ENCODE measurements around the gene HYCC2.
"Not testable (repeated sequence)": the region's sequence is repeated elsewhere in the genome, so short reads cannot be mapped to it uniquely, and the experiment has no call there.

HYCC2 gene

GRCh38 chr2:201072201-201072530 lies 695 bp upstream of the HYCC2 start:
- DNase-seq (ENCODE audit: insufficient read length, low spot score), result no peak

DNA sequence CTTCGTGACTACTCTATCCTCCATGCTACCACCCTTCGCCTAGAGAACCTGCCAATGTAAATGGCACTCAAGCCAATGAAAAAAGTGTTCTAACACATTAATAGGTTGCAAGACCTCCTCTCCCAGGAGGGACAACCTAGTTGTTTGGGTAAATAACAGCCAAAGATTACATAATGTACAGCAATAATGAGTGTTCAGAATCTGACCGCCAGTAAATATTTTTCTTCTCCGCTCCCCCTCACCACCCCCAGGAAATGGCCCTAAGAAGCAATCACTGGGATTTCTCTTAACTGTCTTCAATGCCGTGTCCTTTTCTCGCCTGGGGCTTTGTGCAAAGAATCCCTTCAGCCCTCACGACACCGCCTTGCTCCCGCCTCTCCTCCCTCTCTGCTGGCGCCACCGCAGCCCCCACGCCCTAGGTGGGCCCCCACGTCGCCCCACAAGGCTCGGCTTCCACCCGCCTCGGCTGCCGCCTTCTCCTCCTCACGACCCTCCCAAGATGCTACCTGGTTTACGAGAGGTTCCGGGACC lies 458 bp downstream of the HYCC2 start:
- DNase-seq (ENCODE audit: insufficient read length, low spot score), result no peak
- FAIRE-seq, result no peak
- TF ChIP-seq, protein P1, sequence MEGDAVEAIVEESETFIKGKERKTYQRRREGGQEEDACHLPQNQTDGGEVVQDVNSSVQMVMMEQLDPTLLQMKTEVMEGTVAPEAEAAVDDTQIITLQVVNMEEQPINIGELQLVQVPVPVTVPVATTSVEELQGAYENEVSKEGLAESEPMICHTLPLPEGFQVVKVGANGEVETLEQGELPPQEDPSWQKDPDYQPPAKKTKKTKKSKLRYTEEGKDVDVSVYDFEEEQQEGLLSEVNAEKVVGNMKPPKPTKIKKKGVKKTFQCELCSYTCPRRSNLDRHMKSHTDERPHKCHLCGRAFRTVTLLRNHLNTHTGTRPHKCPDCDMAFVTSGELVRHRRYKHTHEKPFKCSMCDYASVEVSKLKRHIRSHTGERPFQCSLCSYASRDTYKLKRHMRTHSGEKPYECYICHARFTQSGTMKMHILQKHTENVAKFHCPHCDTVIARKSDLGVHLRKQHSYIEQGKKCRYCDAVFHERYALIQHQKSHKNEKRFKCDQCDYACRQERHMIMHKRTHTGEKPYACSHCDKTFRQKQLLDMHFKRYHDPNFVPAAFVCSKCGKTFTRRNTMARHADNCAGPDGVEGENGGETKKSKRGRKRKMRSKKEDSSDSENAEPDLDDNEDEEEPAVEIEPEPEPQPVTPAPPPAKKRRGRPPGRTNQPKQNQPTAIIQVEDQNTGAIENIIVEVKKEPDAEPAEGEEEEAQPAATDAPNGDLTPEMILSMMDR (IDR thresholded peaks at IDR 0.05; ENCODE audit: insufficient read depth, missing control alignments), result no peak

More at GRCh38 chr2:201072201-201072530, 695 bp upstream of the HYCC2 start:
- FAIRE-seq, result peak; percentile 70
- TF ChIP-seq, protein P1 (IDR thresholded peaks at IDR 0.05; ENCODE audit: insufficient read depth, missing control alignments), result no peak

DNA sequence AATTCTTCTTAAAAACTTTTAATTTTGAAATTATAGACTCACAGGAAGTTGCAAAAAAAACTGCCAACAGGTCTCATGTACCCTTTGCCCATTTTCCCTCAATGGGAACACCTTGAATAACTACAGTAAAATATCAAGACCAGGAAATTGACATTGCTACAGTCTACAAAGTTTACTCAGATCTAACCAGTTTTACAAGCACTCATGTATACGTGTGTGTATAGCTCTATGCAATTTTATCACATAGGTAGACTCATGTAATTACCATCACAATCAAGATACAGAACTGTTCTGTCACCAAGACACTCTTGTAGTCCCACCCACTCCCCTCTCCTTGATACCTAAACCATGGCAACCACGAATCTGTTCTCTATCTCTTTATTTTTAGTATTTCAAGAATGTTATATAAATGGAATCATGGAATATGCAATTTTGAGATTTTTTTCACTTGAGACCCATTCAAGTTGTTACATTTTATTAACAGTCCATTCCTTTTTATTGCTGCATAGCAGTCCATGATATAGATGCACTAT lies 6.6 kb downstream of the HYCC2 start:
- FAIRE-seq, result no peak
- TF ChIP-seq, protein P1 (IDR thresholded peaks at IDR 0.05; ENCODE audit: insufficient read depth, missing control alignments), result no peak
- no peak for DNase-seq (ENCODE audit: insufficient read length, low spot score)

GRCh38 chr2:201063516-201063915 lies 8.0 kb downstream of the HYCC2 start:
- not testable (repeated sequence) for FAIRE-seq; DNase-seq (ENCODE audit: insufficient read length, low spot score)

DNA sequence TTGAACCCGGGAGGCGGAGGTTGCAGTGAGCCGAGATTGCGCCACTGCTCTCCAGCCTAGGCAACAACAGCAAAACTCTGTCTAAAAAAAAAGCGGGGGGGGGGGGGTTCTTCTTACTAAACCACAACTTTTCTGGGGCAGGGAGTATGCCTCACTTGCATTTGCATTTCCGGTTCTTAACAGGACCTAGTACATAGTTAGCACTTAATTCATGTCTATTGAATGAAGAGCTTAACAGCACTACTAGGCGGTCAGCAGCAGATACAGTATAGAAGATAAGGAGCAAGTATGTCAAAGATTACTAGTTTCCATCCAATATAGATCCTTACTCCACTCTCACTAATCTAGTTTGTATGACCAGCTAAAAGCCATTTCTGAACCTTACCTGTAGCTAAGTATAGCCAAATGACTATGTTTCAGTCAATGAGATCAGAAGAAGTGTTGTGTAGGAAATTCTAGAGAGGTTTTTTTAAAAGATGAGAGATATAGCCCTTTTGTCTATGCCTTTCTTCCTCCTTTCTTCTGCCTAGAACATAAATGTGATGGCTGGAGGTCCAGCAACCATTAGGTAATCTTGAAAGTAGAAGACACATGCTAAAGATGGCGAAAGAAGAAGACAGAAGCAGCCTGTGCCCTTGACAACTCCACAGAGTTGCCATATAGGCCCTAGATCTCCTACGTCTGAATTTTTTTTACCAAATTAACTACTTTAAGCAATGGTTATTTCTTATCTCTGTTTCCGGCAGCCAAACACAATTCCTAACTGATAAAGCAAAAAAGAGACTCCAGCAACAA lies 11.3 kb downstream of the HYCC2 start:
- no peak for FAIRE-seq
- TF ChIP-seq, protein P1 (IDR thresholded peaks at IDR 0.05; ENCODE audit: insufficient read depth, missing control alignments), result no peak
- no peak for DNase-seq (ENCODE audit: insufficient read length, low spot score)

GRCh38 chr2:201058914-201059313 lies 12.6 kb downstream of the HYCC2 start:
- DNase-seq (ENCODE audit: insufficient read length, low spot score), result no peak
- no peak for FAIRE-seq
- TF ChIP-seq, protein P1 (IDR thresholded peaks at IDR 0.05; ENCODE audit: insufficient read depth, missing control alignments), result no peak

GRCh38 chr2:201057715-201058248 lies 13.7 kb downstream of the HYCC2 start:
- TF ChIP-seq, protein P1 (IDR thresholded peaks at IDR 0.05; ENCODE audit: insufficient read depth, missing control alignments), result no peak
- FAIRE-seq, result no peak
- DNase-seq (ENCODE audit: insufficient read length, low spot score), result no peak
